ENCODE data around the gene RUNX2. TPM values are rescaled to one million over a fixed set of nuclear protein-coding genes. Genes with fewer than 3 reads are reported as not detected.

RUNX2 gene
- total RNA-seq, 1 experiment from 2014 or later = 9.3 TPM

DNA sequence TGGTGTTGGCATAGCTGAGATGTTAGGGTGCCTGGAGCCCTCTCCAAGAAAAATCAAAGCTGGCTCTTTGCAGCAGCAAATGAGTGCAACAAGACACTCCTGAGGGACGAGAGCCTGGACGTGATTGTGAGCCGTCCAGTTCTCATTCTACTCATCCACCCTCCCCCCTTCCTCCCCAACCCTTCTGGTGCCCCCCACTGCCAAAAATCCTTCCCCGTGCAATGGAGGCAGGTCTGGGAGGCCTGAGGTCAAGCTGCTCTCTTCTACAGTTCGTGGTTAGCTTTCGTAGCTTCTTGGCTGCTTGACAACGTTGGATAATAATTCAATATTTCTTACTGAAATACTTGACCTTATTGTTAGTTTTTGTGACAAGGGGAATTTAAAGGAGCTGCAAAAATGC is 234.9 kb downstream of the RUNX2 start:
- intact Hi-C loops (cut with micrococcal nuclease) = no loop called here
- DNase-seq (ENCODE audit: unreplicated experiment) = no peak
- ChIA-PET POLR2A (no interaction called here), CTCF (no interaction called here)
- Mint-ChIP-seq H3K9me3 (ENCODE audit: unreplicated experiment) (no peaks in the 10 kb centered on the region), H3K4me1 (ENCODE audit: insufficient read depth, unreplicated experiment) (no peaks in the 10 kb centered on the region), H3K36me3 (ENCODE audit: insufficient read depth, unreplicated experiment) (no peaks in the 10 kb centered on the region), H3K27ac (ENCODE audit: low read depth, unreplicated experiment) (no peak overlapping the region), H3K27me3 (ENCODE audit: insufficient read depth, unreplicated experiment) (no peaks in the 10 kb centered on the region), H3K4me3 (ENCODE audit: unreplicated experiment) (no peak overlapping the region)
- no peak for TF ChIP-seq CTCF (IDR thresholded peaks at IDR 0.05; ENCODE audit: unreplicated experiment)
- BruUV-seq (replicated peaks) = no TSS peak

- no peaks in the 10 kb centered on the region for H3K36me3 Mint-ChIP-seq (ENCODE audit: insufficient read depth, unreplicated experiment)
- intact Hi-C loops (cut with micrococcal nuclease) = no loop called here
- ChIA-PET CTCF (interaction anchor here (0.7 kb wide), 1 partner anchor 25 kb away, joined by 3 read pairs; no protein-coding TSS in a partner anchor), POLR2A (interaction anchor here (0.6 kb wide), 1 partner anchor 1761 kb away, joined by 3 read pairs; no protein-coding TSS in a partner anchor)
- no peak overlapping the region for H3K27ac Mint-ChIP-seq (ENCODE audit: low read depth, unreplicated experiment)
- BruUV-seq (replicated peaks) = no TSS peak
- no peak overlapping the region for H3K4me3 Mint-ChIP-seq (ENCODE audit: unreplicated experiment)
- H3K27me3 Mint-ChIP-seq (ENCODE audit: insufficient read depth, unreplicated experiment) = no peaks in the 10 kb centered on the region
- H3K4me1 Mint-ChIP-seq (ENCODE audit: insufficient read depth, unreplicated experiment) = peaks cover under 1% of the 10 kb centered on the region
- no peaks in the 10 kb centered on the region for H3K9me3 Mint-ChIP-seq (ENCODE audit: unreplicated experiment)
- no peak for TF ChIP-seq CTCF (IDR thresholded peaks at IDR 0.05; ENCODE audit: unreplicated experiment)
- no peak for DNase-seq (ENCODE audit: unreplicated experiment)
Observed at GRCh38 chr6:45563844-45564243, 235.7 kb downstream of the RUNX2 start.

- Mint-ChIP-seq H3K4me3 (ENCODE audit: unreplicated experiment) (no peak overlapping the region), H3K36me3 (ENCODE audit: insufficient read depth, unreplicated experiment) (no peaks in the 10 kb centered on the region), H3K27ac (ENCODE audit: low read depth, unreplicated experiment) (no peak overlapping the region), H3K4me1 (ENCODE audit: insufficient read depth, unreplicated experiment) (peaks cover 11% of the 10 kb centered on the region), H3K27me3 (ENCODE audit: insufficient read depth, unreplicated experiment) (no peaks in the 10 kb centered on the region), H3K9me3 (ENCODE audit: unreplicated experiment) (no peaks in the 10 kb centered on the region)
- TF ChIP-seq CTCF (IDR thresholded peaks at IDR 0.05; ENCODE audit: unreplicated experiment) = no peak
- no peak for DNase-seq (ENCODE audit: unreplicated experiment)
- CTCF ChIA-PET = interaction anchor here (0.6 kb wide), 1 partner anchor 363 kb away, joined by 3 read pairs; no protein-coding TSS in a partner anchor
- intact Hi-C loops (cut with micrococcal nuclease) = no loop called here
- POLR2A ChIA-PET = interaction anchor here (0.6 kb wide), 1 partner anchor 182 kb away, joined by 4 read pairs; no protein-coding TSS in a partner anchor
- no TSS peak for BruUV-seq (replicated peaks)
Observed at GRCh38 chr6:45566882-45567281, 238.8 kb downstream of the RUNX2 start.

DNA sequence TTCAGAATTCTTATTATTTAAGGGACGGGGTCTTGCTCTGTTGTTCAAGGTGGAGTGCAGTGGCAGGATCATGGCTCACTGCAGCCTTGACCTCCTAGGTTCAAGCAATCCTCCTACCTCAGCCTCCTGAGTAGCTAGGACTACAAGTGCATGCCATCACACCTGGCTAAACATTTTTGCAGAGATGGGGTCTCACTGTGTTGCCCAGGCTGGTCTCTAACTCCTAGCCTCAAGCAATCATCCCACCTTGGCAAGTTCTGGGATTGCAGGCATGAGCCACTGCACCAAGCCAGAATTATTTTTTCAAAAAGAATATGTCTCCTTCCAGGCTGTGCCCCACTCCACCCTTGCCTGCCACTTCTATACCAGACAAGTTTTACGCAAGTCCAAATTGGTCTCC is 239.7 kb downstream of the RUNX2 start:
- no peak for DNase-seq (ENCODE audit: unreplicated experiment)
- intact Hi-C loops (cut with micrococcal nuclease) = no loop called here
- Mint-ChIP-seq H3K36me3 (ENCODE audit: insufficient read depth, unreplicated experiment) (no peaks in the 10 kb centered on the region), H3K4me1 (ENCODE audit: insufficient read depth, unreplicated experiment) (peaks cover 11% of the 10 kb centered on the region), H3K9me3 (ENCODE audit: unreplicated experiment) (no peaks in the 10 kb centered on the region), H3K27ac (ENCODE audit: low read depth, unreplicated experiment) (no peak overlapping the region), H3K27me3 (ENCODE audit: insufficient read depth, unreplicated experiment) (no peaks in the 10 kb centered on the region), H3K4me3 (ENCODE audit: unreplicated experiment) (no peak overlapping the region)
- CTCF ChIA-PET = no interaction called here
- BruUV-seq (replicated peaks) = no TSS peak
- no peak for TF ChIP-seq CTCF (IDR thresholded peaks at IDR 0.05; ENCODE audit: unreplicated experiment)
- POLR2A ChIA-PET = interaction anchor here (0.6 kb wide), 1 partner anchor 19 kb away, joined by 3 read pairs; no protein-coding TSS in a partner anchor
